ENCODE measurements around the gene FBXO27. TPM values are rescaled to one million over a fixed set of nuclear protein-coding genes. Genes with fewer than 3 reads are reported as not detected.

Gene FBXO27
- total RNA-seq, 1 experiment from 2014 or later: 16.4 TPM

GRCh38 chr19:39017026-39017425, 15.3 kb downstream of the FBXO27 start:
- Histone ChIP-seq H3K4me2 (ENCODE audit: low read length) (no peak overlapping the region), H3K27ac (ENCODE audit: low read depth, low read length) (no peak overlapping the region), H3K9me3 (ENCODE audit: control insufficient read depth in 1 of 2, insufficient read depth in 1 of 2, low read depth in 1 of 2, low read length in 2 of 2) (no peaks in the 10 kb centered on the region), H4K20me1 (ENCODE audit: insufficient read depth) (no peaks in the 10 kb centered on the region), H3K27me3 (ENCODE audit: insufficient read depth, low read length) (no peaks in the 10 kb centered on the region), H3K4me1 (ENCODE audit: control insufficient read depth in 1 of 2, insufficient read depth in 2 of 2, low read length in 2 of 2) (no peaks in the 10 kb centered on the region), H3K4me3 (replicated peaks in 1 of 2; ENCODE audit: low read depth in 1 of 2, low read length in 2 of 2) (no peak overlapping the region), H2AFZ (ENCODE audit: low read depth, low read length, poor library complexity, severe bottlenecking) (no peak overlapping the region), H3K9ac (ENCODE audit: low read length) (no peak overlapping the region), H3K9me2 (ENCODE audit: insufficient read depth) (no peaks in the 10 kb centered on the region), H3K79me2 (ENCODE audit: insufficient read depth, low read length) (no peaks in the 10 kb centered on the region), H3K36me3 (ENCODE audit: control insufficient read depth in 1 of 2, insufficient read depth in 2 of 2, low read length in 2 of 2) (no peaks in the 10 kb centered on the region)
- ATAC-seq: no peak
- TF ChIP-seq EZH2 (IDR thresholded peaks at IDR 0.05) (no peak), ZNF274 (IDR thresholded peaks at IDR 0.05; ENCODE audit: low read depth, low read length) (no peak), SIN3A (IDR thresholded peaks at IDR 0.05; ENCODE audit: low read depth) (no peak), SRF (IDR thresholded peaks at IDR 0.05; ENCODE audit: low read depth) (no peak), ZBTB33 (IDR thresholded peaks at IDR 0.05; ENCODE audit: extremely low read depth, insufficient replicate concordance, low read length) (no peak), ATF3 (IDR thresholded peaks at IDR 0.05) (no peak), ZFX (IDR thresholded peaks at IDR 0.05) (no peak), REST (IDR thresholded peaks at IDR 0.05; ENCODE audit: low read depth) (no peak), CEBPB (IDR thresholded peaks at IDR 0.05; ENCODE audit: low read depth) (no peak), CBX3 (IDR thresholded peaks at IDR 0.05; ENCODE audit: low read depth) (no peak), POLR2A (IDR thresholded peaks at IDR 0.05; ENCODE audit: borderline replicate concordance, extremely low read depth, insufficient read depth, insufficient read length) (no peak), RAD21 (IDR thresholded peaks at IDR 0.05; ENCODE audit: low read depth) (no peak), SP1 (IDR thresholded peaks at IDR 0.05; ENCODE audit: low read depth) (no peak), ELF1 (IDR thresholded peaks at IDR 0.05; ENCODE audit: borderline replicate concordance, low read depth) (no peak), EGR1 (IDR thresholded peaks at IDR 0.05; ENCODE audit: low read depth) (no peak), FOSL1 (IDR thresholded peaks at IDR 0.05; ENCODE audit: low read depth) (no peak), CTCF (IDR thresholded peaks at IDR 0.05 in 2 of 3, conservative IDR thresholded peaks at IDR 0.05 in 1 of 3; ENCODE audit: borderline replicate concordance in 1 of 3, insufficient read depth in 1 of 3, low read depth in 2 of 3, low read length in 2 of 3) (no peak), POLR2AphosphoS5 (IDR thresholded peaks at IDR 0.05; ENCODE audit: low read depth, low read length) (no peak)
- no peak for DNase-seq (ENCODE audit: low read depth, low spot score)
- POLR2A ChIA-PET: no interaction called here
- intact Hi-C loops (cut with micrococcal nuclease): no loop called here
- RAD21 ChIA-PET (ENCODE audit: low non-redundant PET in 1 of 2, low total read pairs in 2 of 2, uncharacterized antibody in 2 of 2, unreplicated experiment in 2 of 2): no interaction called here
- CTCF ChIA-PET: no interaction called here
- BruUV-seq (replicated peaks): no TSS peak
